GM19455 (cell line): ENCODE results near the gene GRB7.
"Not testable (repeated sequence)": the region's sequence is repeated elsewhere in the genome, so short reads cannot be mapped to it uniquely, and the experiment has no call there.

ENCODE experiments used
- ATAC-seq: cut with Tn5 transposase; IDR thresholded peaks from one replicate; pipeline ENCODE4 v1.9.1; 2021; ENCODE audit not compliant: unreplicated experiment

The GRB7 gene

GRCh38 chr17:39709319-39709997 is 28.3 kb upstream of the GRB7 start:
- no peak for ATAC-seq

GRCh38 chr17:39709998-39710964 is 27.5 kb upstream of the GRB7 start:
- no peak for ATAC-seq

GRCh38 chr17:39711071-39711470 is 26.7 kb upstream of the GRB7 start:
- not testable (repeated sequence) for ATAC-seq

GRCh38 chr17:39711851-39712250 is 25.9 kb upstream of the GRB7 start:
- ATAC-seq, result no peak

GRCh38 chr17:39714234-39714633 is 23.5 kb upstream of the GRB7 start:
- no peak for ATAC-seq

- no peak for ATAC-seq
These were observed 22.2 kb upstream of the GRB7 start for GRCh38 chr17:39715375-39716072.

GRCh38 chr17:39716073-39716818 is 21.5 kb upstream of the GRB7 start:
- no peak for ATAC-seq

- ATAC-seq, result no peak
These were observed 20.7 kb upstream of the GRB7 start for GRCh38 chr17:39716879-39717536.

- no peak for ATAC-seq
These were observed 20.1 kb upstream of the GRB7 start for GRCh38 chr17:39717660-39718059.

GRCh38 chr17:39719563-39720355 is 18.0 kb upstream of the GRB7 start:
- no peak for ATAC-seq

GRCh38 chr17:39722104-39722503 is 15.6 kb upstream of the GRB7 start:
- ATAC-seq, result no peak

- ATAC-seq, result no peak
These were observed 14.5 kb upstream of the GRB7 start for GRCh38 chr17:39722965-39723848.

- ATAC-seq, result no peak
These were observed 13.0 kb upstream of the GRB7 start for GRCh38 chr17:39724731-39725130.

GRCh38 chr17:39725923-39726322 is 11.8 kb upstream of the GRB7 start:
- not testable (repeated sequence) for ATAC-seq

- ATAC-seq, result no peak
These were observed 11.1 kb upstream of the GRB7 start for GRCh38 chr17:39726617-39727016.

GRCh38 chr17:39727556-39727955 is 10.2 kb upstream of the GRB7 start:
- no peak for ATAC-seq

GRCh38 chr17:39729280-39729851 is 8.4 kb upstream of the GRB7 start:
- no peak for ATAC-seq
